Measurements from ENCODE around the gene MAD1L1.

Gene MAD1L1

DNA sequence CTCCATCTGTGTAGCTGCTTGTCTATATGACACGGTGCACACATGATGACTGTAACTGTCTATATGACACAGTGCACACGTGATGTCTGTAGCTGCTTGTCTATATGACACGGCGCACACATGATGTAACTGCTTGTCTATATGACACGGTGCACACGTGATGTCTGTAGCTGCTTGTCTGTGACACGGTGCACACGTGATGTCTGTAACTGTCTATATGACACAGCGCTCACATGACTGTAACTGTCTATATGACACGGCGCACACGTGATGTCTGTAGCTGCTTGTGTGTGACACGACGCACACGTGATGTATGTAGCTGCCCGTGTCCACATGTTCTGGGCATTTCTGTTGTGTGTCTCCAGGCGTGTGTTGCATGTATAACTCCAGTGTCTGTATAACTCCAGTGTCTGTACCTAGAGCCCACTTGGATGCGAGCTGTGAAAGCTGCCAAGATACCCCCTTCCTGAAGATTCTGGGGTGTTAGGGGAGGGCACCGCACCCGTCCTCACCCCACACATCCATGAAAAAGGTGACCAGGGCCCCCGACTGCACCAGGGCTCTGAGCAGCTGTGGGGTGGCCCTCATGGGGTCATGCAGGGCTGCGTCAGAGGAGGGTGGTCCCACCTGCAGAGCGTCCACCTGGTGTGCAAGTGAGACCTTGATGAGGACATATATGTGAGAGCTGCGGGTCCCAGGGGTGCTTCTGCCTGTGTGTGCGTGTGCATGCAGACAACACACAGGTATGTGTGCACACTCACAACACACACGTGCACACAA lies 424.7 kb downstream of the MAD1L1 start:
- TF ChIP-seq, protein P1, sequence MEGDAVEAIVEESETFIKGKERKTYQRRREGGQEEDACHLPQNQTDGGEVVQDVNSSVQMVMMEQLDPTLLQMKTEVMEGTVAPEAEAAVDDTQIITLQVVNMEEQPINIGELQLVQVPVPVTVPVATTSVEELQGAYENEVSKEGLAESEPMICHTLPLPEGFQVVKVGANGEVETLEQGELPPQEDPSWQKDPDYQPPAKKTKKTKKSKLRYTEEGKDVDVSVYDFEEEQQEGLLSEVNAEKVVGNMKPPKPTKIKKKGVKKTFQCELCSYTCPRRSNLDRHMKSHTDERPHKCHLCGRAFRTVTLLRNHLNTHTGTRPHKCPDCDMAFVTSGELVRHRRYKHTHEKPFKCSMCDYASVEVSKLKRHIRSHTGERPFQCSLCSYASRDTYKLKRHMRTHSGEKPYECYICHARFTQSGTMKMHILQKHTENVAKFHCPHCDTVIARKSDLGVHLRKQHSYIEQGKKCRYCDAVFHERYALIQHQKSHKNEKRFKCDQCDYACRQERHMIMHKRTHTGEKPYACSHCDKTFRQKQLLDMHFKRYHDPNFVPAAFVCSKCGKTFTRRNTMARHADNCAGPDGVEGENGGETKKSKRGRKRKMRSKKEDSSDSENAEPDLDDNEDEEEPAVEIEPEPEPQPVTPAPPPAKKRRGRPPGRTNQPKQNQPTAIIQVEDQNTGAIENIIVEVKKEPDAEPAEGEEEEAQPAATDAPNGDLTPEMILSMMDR (IDR thresholded peaks at IDR 0.05; ENCODE audit: low read depth, low read length, missing control alignments) = no peak
- in situ Hi-C loops (cut with HindIII; ENCODE audit: low sequenced_read_pairs) = no loop called here
- DNase-seq (ENCODE audit: low read depth) = no peak
- no peak overlapping the region for H3K4me3 ChIP-seq (ENCODE audit: low read depth, low read length)

DNA sequence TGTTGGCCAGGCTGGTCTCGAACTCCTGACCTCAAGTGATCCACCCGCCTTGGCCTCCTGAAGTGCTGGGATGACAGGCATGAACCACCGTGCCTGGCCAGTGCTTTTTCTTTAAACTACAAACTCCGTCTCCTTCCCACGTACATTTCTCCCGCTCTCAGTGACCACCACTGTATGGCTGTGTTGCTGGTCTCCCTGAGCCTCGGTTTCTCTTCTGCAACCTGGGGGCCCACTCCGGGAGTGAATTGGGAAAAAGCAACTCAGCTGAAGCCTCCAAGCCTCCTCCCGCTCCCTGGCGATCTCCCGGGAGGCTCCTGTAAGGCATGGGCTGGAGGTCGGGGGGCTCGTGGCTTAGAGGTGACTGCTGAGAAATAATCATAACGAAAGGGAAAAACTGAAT lies 426.4 kb downstream of the MAD1L1 start:
- TF ChIP-seq, protein P1 (IDR thresholded peaks at IDR 0.05; ENCODE audit: low read depth, low read length, missing control alignments) = no peak
- in situ Hi-C loops (cut with HindIII; ENCODE audit: low sequenced_read_pairs) = no loop called here
- no peak overlapping the region for H3K4me3 ChIP-seq (ENCODE audit: low read depth, low read length)
- DNase-seq (ENCODE audit: low read depth) = no peak

DNA sequence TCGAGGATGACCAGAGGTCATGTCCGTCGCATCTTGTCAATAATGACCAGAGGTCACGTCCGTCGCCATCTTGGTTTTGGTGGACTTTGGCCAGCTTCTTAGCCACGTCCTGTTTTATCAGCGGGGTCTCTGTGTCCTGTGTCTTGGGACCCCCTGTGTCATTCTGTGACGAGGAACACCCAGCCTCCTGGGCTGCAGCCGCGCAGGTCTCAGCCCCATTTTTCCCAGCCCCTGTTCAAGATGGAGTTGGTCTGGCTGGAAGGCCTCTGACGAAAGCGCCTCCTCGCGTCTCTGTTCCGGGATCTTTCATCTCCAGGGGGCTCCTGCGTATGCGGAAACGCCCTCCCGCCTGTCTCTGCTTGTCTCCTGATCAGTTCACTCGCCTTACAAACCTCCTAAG lies 428.4 kb downstream of the MAD1L1 start:
- no peak for DNase-seq (ENCODE audit: low read depth)
- H3K4me3 ChIP-seq (ENCODE audit: low read depth, low read length) = no peak overlapping the region
- in situ Hi-C loops (cut with HindIII; ENCODE audit: low sequenced_read_pairs) = no loop called here
- TF ChIP-seq, protein P1 (IDR thresholded peaks at IDR 0.05; ENCODE audit: low read depth, low read length, missing control alignments) = no peak

DNA sequence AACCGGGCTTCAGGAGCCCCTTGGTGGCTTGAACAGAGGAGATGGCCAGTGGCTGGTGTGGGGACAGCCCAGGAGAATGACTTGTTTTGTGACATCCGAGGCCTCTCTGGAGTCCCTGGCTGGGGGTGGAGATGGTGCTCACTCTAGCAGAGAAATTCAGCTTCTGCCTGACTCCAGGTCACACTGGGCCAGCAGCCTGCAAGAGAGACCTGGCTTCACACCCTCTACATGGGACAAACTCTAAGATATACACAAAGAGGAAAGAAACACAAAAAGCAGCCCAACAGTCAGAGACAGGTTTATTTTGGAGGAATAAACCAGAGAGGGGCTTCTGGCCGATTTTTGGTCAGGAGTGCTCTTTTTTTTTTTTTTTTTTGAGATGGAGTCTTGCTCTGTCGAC lies 429.8 kb downstream of the MAD1L1 start:
- in situ Hi-C loops (cut with HindIII; ENCODE audit: low sequenced_read_pairs) = no loop called here
- TF ChIP-seq, protein P1 (IDR thresholded peaks at IDR 0.05; ENCODE audit: low read depth, low read length, missing control alignments) = no peak

DNA sequence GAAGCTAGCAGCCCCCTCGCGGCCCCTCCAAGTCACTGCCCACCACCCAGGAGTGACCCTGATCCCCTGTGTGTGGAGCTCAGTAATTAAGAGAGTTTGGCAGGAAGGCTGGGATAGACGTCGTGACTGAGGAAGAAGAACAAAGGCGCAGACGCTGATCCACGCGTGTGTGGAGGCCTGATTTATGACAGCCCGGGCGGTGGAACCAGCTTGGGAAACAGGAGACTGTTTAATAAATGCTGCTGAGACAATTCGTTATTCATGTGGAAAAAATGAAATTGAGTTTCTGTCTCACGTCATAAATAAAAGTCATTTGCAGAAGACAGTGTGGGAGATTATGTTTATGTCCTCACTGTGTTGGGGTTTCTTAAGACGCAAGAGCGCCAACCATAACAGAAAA lies 431.8 kb downstream of the MAD1L1 start:
- H3K4me3 ChIP-seq (ENCODE audit: low read depth, low read length) = no peak overlapping the region
- in situ Hi-C loops (cut with HindIII; ENCODE audit: low sequenced_read_pairs) = no loop called here
- TF ChIP-seq, protein P1 (IDR thresholded peaks at IDR 0.05; ENCODE audit: low read depth, low read length, missing control alignments) = no peak
- no peak for DNase-seq (ENCODE audit: low read depth)

More for the DNA sequence above, 429.8 kb downstream of the MAD1L1 start:
- no peak overlapping the region for H3K4me3 ChIP-seq (ENCODE audit: low read depth, low read length)
- no peak for DNase-seq (ENCODE audit: low read depth)

DNA sequence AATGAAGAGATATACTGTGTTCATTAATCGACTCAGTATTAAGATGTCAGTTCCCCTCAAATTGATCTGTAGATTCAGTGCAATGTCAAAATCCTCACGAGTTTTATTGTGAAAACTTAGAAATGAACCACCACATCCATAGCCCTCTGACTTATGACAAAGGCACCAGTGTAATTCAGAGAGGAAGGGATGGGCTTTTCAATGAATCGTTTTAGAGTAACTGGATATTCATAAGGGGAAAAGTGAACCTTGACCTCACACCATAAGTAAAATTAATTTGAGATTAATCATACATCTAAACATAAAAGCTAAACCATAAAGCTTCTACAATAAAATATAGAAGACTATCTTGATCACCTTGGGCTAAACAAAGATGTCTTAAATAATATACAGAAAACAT lies 434.6 kb downstream of the MAD1L1 start:
- no peak overlapping the region for H3K4me3 ChIP-seq (ENCODE audit: low read depth, low read length)
- no peak for DNase-seq (ENCODE audit: low read depth)
- in situ Hi-C loops (cut with HindIII; ENCODE audit: low sequenced_read_pairs) = loop anchor here (5.0 kb wide), 1 partner anchor 66 kb away; no protein-coding TSS in a partner anchor
- TF ChIP-seq, protein P1 (IDR thresholded peaks at IDR 0.05; ENCODE audit: low read depth, low read length, missing control alignments) = no peak

Data from astrocyte of the cerebellum (primary cell).